ENCODE data around the gene AQP3. TPM values are rescaled to one million over a fixed set of nuclear protein-coding genes. Genes with fewer than 3 reads are reported as not detected.
A peak's percentile ranks its signal among the peaks of the same experiment; 100 is the strongest.

The AQP3 gene
- total RNA-seq, 2 donors from 2014 or later = 6.9 to 17.6 TPM

- H3K4me1 ChIP-seq (ENCODE audit: control insufficient read depth in 1 of 2, low read depth in 2 of 2) = peaks cover 0 to 7% of the 10 kb centered on the region in 2 donors
- H3K36me3 ChIP-seq = no peaks in the 10 kb centered on the region
- no peak overlapping the region for H3K27ac ChIP-seq
- H3K9me3 ChIP-seq = no peaks in the 10 kb centered on the region
- no peak for DNase-seq (ENCODE audit: low spot score)
- ATAC-seq (ENCODE audit: insufficient number of reproducible peaks, low FRiP score, low read depth) = no peak
- H3K27me3 ChIP-seq (replicated peaks; ENCODE audit: insufficient read depth) = no peaks in the 10 kb centered on the region
- H3K4me3 ChIP-seq = no peak overlapping the region
- no peak for TF ChIP-seq CTCF (IDR thresholded peaks at IDR 0.05)
Measured at GRCh38 chr9:33419708-33420303, 27.6 kb downstream of the AQP3 start.

GRCh38 chr9:33418090-33418489 lies 29.3 kb downstream of the AQP3 start:
- ATAC-seq (ENCODE audit: insufficient number of reproducible peaks, low FRiP score, low read depth) (no peak), DNase-seq (ENCODE audit: low spot score) (no peak)
- H3K36me3 ChIP-seq = no peaks in the 10 kb centered on the region
- H3K4me3 ChIP-seq = no peak overlapping the region
- H3K27me3 ChIP-seq (replicated peaks; ENCODE audit: insufficient read depth) = no peaks in the 10 kb centered on the region
- H3K9me3 ChIP-seq = no peaks in the 10 kb centered on the region
- H3K4me1 ChIP-seq (ENCODE audit: control insufficient read depth in 1 of 2, low read depth in 2 of 2) = peaks cover 0 to 7% of the 10 kb centered on the region in 2 donors
- TF ChIP-seq CTCF (IDR thresholded peaks at IDR 0.05) = no peak
- H3K27ac ChIP-seq = no peak overlapping the region

GRCh38 chr9:33416996-33417395 lies 30.4 kb downstream of the AQP3 start:
- TF ChIP-seq CTCF (IDR thresholded peaks at IDR 0.05) = no peak
- ATAC-seq (ENCODE audit: insufficient number of reproducible peaks, low FRiP score, low read depth) (no peak), DNase-seq (ENCODE audit: low spot score) (no peak)
- no peak overlapping the region for H3K4me3 ChIP-seq
- peaks cover 0 to 7% of the 10 kb centered on the region in 2 donors for H3K4me1 ChIP-seq (ENCODE audit: control insufficient read depth in 1 of 2, low read depth in 2 of 2)
- no peaks in the 10 kb centered on the region for H3K9me3 ChIP-seq
- no peaks in the 10 kb centered on the region for H3K36me3 ChIP-seq
- no peak overlapping the region for H3K27ac ChIP-seq
- H3K27me3 ChIP-seq (replicated peaks; ENCODE audit: insufficient read depth) = no peaks in the 10 kb centered on the region

- Histone ChIP-seq H3K27me3 (replicated peaks; ENCODE audit: insufficient read depth) (no peaks in the 10 kb centered on the region), H3K4me3 (no peak overlapping the region), H3K4me1 (ENCODE audit: control insufficient read depth in 1 of 2, low read depth in 2 of 2) (peaks cover 0 to 7% of the 10 kb centered on the region in 2 donors), H3K27ac (no peak overlapping the region), H3K36me3 (no peaks in the 10 kb centered on the region), H3K9me3 (no peaks in the 10 kb centered on the region)
- DNase-seq (ENCODE audit: low spot score) (peak; percentile 8), ATAC-seq (ENCODE audit: insufficient number of reproducible peaks, low FRiP score, low read depth) (no peak)
- peak; percentile 77 for TF ChIP-seq CTCF (IDR thresholded peaks at IDR 0.05)
Measured at GRCh38 chr9:33415501-33416038, 31.8 kb downstream of the AQP3 start.

- ATAC-seq (ENCODE audit: insufficient number of reproducible peaks, low FRiP score, low read depth) (no peak), DNase-seq (ENCODE audit: low spot score) (no peak)
- Histone ChIP-seq H3K4me1 (ENCODE audit: control insufficient read depth in 1 of 2, low read depth in 2 of 2) (peaks cover 0 to 7% of the 10 kb centered on the region in 2 donors), H3K4me3 (no peak overlapping the region), H3K27ac (no peak overlapping the region), H3K9me3 (no peaks in the 10 kb centered on the region), H3K27me3 (replicated peaks; ENCODE audit: insufficient read depth) (no peaks in the 10 kb centered on the region), H3K36me3 (no peaks in the 10 kb centered on the region)
- no peak for TF ChIP-seq CTCF (IDR thresholded peaks at IDR 0.05)
Measured at GRCh38 chr9:33414889-33415500, 32.4 kb downstream of the AQP3 start.

All from thoracic aorta (tissue), 2 donors.